IMR-90 (cell line): ENCODE data around the gene UGT1A3. TPM values are rescaled to one million over a fixed set of nuclear protein-coding genes. Genes with fewer than 3 reads are reported as not detected.

Source experiments
- ATAC-seq: fragments of 200-7000 bp; cut with Tn5 transposase; 2 replicates; pipeline ENCODE4 v1.9.1; 2020; ENCODE audit warnings: low read depth, mild to moderate bottlenecking, moderate library complexity
- BruUV-seq: library from RNA; stranded (reverse); fragments of 400-500 nt; replicated peaks from 2 replicates; lab custom pipeline; 2021; lab: Mats Ljungman, UMichigan
- CTCF ChIA-PET: fragments of 300-600 bp; formaldehyde crosslinking; extraction: SDS; loops from one replicate; lab custom pipeline; 2021; ENCODE audit warnings: antibody characterized with exemption; lab: Yijun Ruan, JAX
- POLR2A ChIA-PET: fragments of 300-600 bp; sonication (Branson Sonifier 250); formaldehyde crosslinking; loops from one replicate; lab custom pipeline; 2022; ENCODE audit warnings: antibody characterized with exemption; ENCODE audit not compliant: unreplicated experiment; lab: Charles Lee
- DNase-seq: peaks from one replicate; pipeline ENCODE4 v3.0.0; 2013
- H2AFZ ChIP-seq: replicated peaks from 2 replicates; pipeline ENCODE3; 2013; ENCODE audit warnings: low read length, mild to moderate bottlenecking; ENCODE audit not compliant: poor library complexity
- H2AK5ac ChIP-seq: 2 replicates; pipeline ENCODE4 v1.6.1; 2013; ENCODE audit warnings: low read depth, low read length, inconsistent platforms
- H2AK9ac ChIP-seq: replicated peaks from 2 replicates; pipeline ENCODE3; 2013; ENCODE audit warnings: mild to moderate bottlenecking, low read depth, low read length, moderate library complexity; ENCODE audit not compliant: poor library complexity
- H2BK120ac ChIP-seq: 2 replicates; pipeline ENCODE4 v1.6.1; 2013; ENCODE audit warnings: low read depth, low read length, inconsistent platforms
- H2BK15ac ChIP-seq: 3 replicates; pipeline ENCODE4 v1.6.1; 2013; ENCODE audit warnings: low read depth, low read length, inconsistent platforms
- H2BK20ac ChIP-seq: 2 replicates; pipeline ENCODE4 v1.6.1; 2013; ENCODE audit warnings: low read depth, mild to moderate bottlenecking, inconsistent platforms, low read length, moderate library complexity
- H2BK5ac ChIP-seq: 2 replicates; pipeline ENCODE4 v1.6.1; 2013; ENCODE audit warnings: mild to moderate bottlenecking, low read depth, low read length, inconsistent platforms; ENCODE audit not compliant: poor library complexity, severe bottlenecking
- H3K14ac ChIP-seq: replicated peaks from 2 replicates; pipeline ENCODE4 v1.6.1; 2013; ENCODE audit warnings: low read depth, low read length, inconsistent platforms
- H3K18ac ChIP-seq: 2 replicates; pipeline ENCODE4 v1.6.1; 2013; ENCODE audit warnings: low read depth, low read length, control low read depth
- H3K23ac ChIP-seq: 2 replicates; pipeline ENCODE4 v1.6.1; 2013; ENCODE audit warnings: low read depth, low read length, inconsistent platforms
- H3K27ac ChIP-seq: 2 replicates; pipeline ENCODE4 v1.5.1; 2013; ENCODE audit warnings: mild to moderate bottlenecking, control low read depth, low read length; ENCODE audit not compliant: insufficient read depth
- H3K27me3 ChIP-seq: 2 replicates; pipeline ENCODE4 v1.6.1; 2013; ENCODE audit warnings: low read length; ENCODE audit not compliant: control insufficient read depth, insufficient read depth
- H3K36me3 ChIP-seq: 2 replicates; pipeline ENCODE4 v1.6.1; 2013; ENCODE audit warnings: low read length, mixed read lengths; ENCODE audit not compliant: control insufficient read depth, insufficient read depth
- H3K4ac ChIP-seq: 2 replicates; pipeline ENCODE4 v1.6.1; 2013; ENCODE audit warnings: low read depth, low read length, inconsistent platforms
- H3K4me1 ChIP-seq: 2 replicates; pipeline ENCODE4 v1.6.1; 2013; ENCODE audit warnings: low read length, mixed read lengths; ENCODE audit not compliant: control insufficient read depth, insufficient read depth
- H3K4me2 ChIP-seq: 2 replicates; pipeline ENCODE4 v1.6.1; 2013; ENCODE audit warnings: low read depth, mild to moderate bottlenecking, control low read depth, low read length, moderate library complexity
- H3K4me3 ChIP-seq: 2 replicates; pipeline ENCODE4 v1.5.1; 2013; ENCODE audit warnings: low read depth, mild to moderate bottlenecking, control low read depth, low read length, moderate library complexity; ENCODE audit not compliant: insufficient read depth
- H3K56ac ChIP-seq: 2 replicates; pipeline ENCODE4 v1.6.1; 2013; ENCODE audit warnings: low read length, inconsistent platforms; ENCODE audit not compliant: insufficient read depth; ENCODE audit errors: extremely low read depth
- H3K79me1 ChIP-seq, 2 experiments: 2 replicates each; pipeline ENCODE4 v1.6.1; 2013; ENCODE audit warnings: low read length in 2 of 2, inconsistent platforms in 1 of 2, low read depth in 1 of 2
- H3K9ac ChIP-seq: 2 replicates; pipeline ENCODE4 v1.6.1; 2013; ENCODE audit warnings: low read depth, low read length, control low read depth
- H3K9me1 ChIP-seq: 2 replicates; pipeline ENCODE4 v1.6.1; 2013; ENCODE audit warnings: low read length, inconsistent platforms; ENCODE audit not compliant: insufficient read depth
- H3K9me3 ChIP-seq: 2 replicates; pipeline ENCODE4 v1.6.1; 2013; ENCODE audit warnings: low read length; ENCODE audit not compliant: control insufficient read depth, insufficient read depth
- H4K20me1 ChIP-seq: 2 replicates; pipeline ENCODE4 v1.6.1; 2013; ENCODE audit warnings: low read length, inconsistent platforms; ENCODE audit not compliant: insufficient read depth
- H4K5ac ChIP-seq: 2 replicates; pipeline ENCODE4 v1.6.1; 2013; ENCODE audit warnings: mild to moderate bottlenecking, low read depth, low read length, control low read depth
- H4K8ac ChIP-seq, 2 experiments: 2 replicates each; pipeline ENCODE4 v1.6.1; 2013; ENCODE audit warnings: low read depth in 2 of 2, low read length in 2 of 2, control low read depth in 1 of 2, inconsistent platforms in 1 of 2
- H4K91ac ChIP-seq: 2 replicates; pipeline ENCODE4 v1.6.1; 2013; ENCODE audit warnings: low read depth, low read length, inconsistent platforms; ENCODE audit not compliant: insufficient read depth
- CEBPB ChIP-seq: IDR thresholded peaks from 2 replicates; pipeline ENCODE4 v1.6.1; 2012; ENCODE audit warnings: low read depth, low read length, improper control_type of control experiment
- FOS ChIP-seq: fragments of 150-350 bp; IDR thresholded peaks from 2 replicates; pipeline ENCODE4 v1.6.1; 2016; ENCODE audit warnings: low read depth, low read length
- POLR2A ChIP-seq: IDR thresholded peaks from 2 replicates; pipeline ENCODE4 v1.6.1; 2012; ENCODE audit warnings: mild to moderate bottlenecking, low read depth, low read length
- WGBS, 2 experiments: methylation state at CpG; one replicate each; pipeline versions ENCODE4 v1.1.5 to v1.1.7; 2013; ENCODE audit warnings: missing lambda C conversion rate in 2 of 2; ENCODE audit not compliant: insufficient read length in 1 of 2; ENCODE audit errors: extremely low coverage in 2 of 2; 5-methylcytosine and 5-hydroxymethylcytosine counted together
- dilution Hi-C: fragments of 300-500 bp; cut with HindIII; formaldehyde crosslinking; loops from one replicate; pipeline ENCODE4 v1.14.3; 2018; ENCODE audit warnings: low sequenced_read_pairs; ENCODE audit not compliant: unreplicated experiment
- in situ Hi-C: fragments of 300-500 bp; cut with MboI; formaldehyde crosslinking; loops from 3 replicates; pipeline ENCODE4 v1.14.3; 2019; ENCODE audit warnings: low sequenced_read_pairs, inconsistent platforms, mixed read lengths
- intact Hi-C: fragments of 100-400 bp; cut with micrococcal nuclease; formaldehyde crosslinking; loops from 2 replicates; pipeline ENCODE4 v1.10.0; 2022
- polyA plus RNA-seq, 3 experiments: library from polyadenylated mRNA; depleted of rRNA; stranded (reverse); fragments of >200 nt; gene quantifications; 2 replicates each; pipeline ENCODE4 v1.2.3, GENCODE V29; 2012; ENCODE audit warnings: low replicate concordance in 1 of 3
- total RNA-seq: library from RNA; depleted of rRNA; stranded (reverse); fragments of >200 nt; gene quantifications from 2 replicates; pipeline ENCODE4 v1.2.3, GENCODE V29; 2012
- TF ChIP-seq, protein P1 (sequence below): fragments of 150-350 bp; IDR thresholded peaks from 2 replicates; pipeline ENCODE4 v1.6.1; 2017; ENCODE audit warnings: mild to moderate bottlenecking, antibody characterized with exemption, low read length, low read depth

The UGT1A3 gene
- total and polyA plus RNA-seq, 2 of the 4 experiments (the other 2 are of a cell fraction), result not detected

DNA sequence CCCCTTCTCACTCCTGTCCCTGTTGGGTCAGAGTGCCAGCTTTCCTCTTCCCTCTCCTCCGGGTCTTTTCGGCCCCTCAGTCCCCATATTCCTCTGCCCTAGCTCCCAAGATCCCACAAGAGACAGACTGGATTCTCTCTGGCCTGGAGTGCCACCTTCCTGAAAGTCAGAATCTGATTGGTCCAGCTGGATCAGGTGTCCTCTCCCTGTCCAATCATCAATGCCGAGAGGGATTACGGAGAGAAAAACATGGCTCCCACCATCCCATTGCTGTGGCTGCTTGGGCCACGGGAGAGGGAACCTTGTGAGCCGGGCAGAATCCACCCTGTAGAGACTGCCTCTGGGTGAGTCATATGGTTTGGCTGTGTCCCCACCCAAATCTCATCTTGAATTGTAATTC lies 46.6 kb downstream of the UGT1A3 start:
- no peak overlapping the region for H3K27ac ChIP-seq
- H4K20me1 ChIP-seq, result no peaks in the 10 kb centered on the region
- POLR2A ChIA-PET, result no interaction called here
- dilution Hi-C loops, result no loop called here
- WGBS, 2 experiments, result no CpG with 5 or more reads among the region's 6 CpGs
- ATAC-seq (no peak), DNase-seq (no peak)
- H2BK20ac ChIP-seq, result no peak overlapping the region
- H3K14ac ChIP-seq, result no peak overlapping the region
- no peak overlapping the region for H4K91ac ChIP-seq
- H3K23ac ChIP-seq, result no peak overlapping the region
- H3K9ac ChIP-seq, result no peak overlapping the region
- in situ Hi-C loops, result no loop called here
- no peak overlapping the region for H4K5ac ChIP-seq
- BruUV-seq, result no TSS peak
- H3K79me1 ChIP-seq, result no peaks in the 10 kb centered on the region
- H3K56ac ChIP-seq, result no peak overlapping the region
- no peak overlapping the region for H3K4me3 ChIP-seq
- no peak overlapping the region for H2AK5ac ChIP-seq
- H3K36me3 ChIP-seq, result no peaks in the 10 kb centered on the region
- no peak overlapping the region for H2BK120ac ChIP-seq
- peaks cover 3% of the 10 kb centered on the region; the same call in 1 of the 2 replicates for H3K9me3 ChIP-seq
- no peak overlapping the region for H2BK5ac ChIP-seq
- H2AFZ ChIP-seq, result no peak overlapping the region
- no peak overlapping the region for H4K8ac ChIP-seq
- H3K4me1 ChIP-seq, result no peaks in the 10 kb centered on the region
- TF ChIP-seq POLR2A (no peak), FOS (no peak), CEBPB (no peak)
- TF ChIP-seq, protein P1, sequence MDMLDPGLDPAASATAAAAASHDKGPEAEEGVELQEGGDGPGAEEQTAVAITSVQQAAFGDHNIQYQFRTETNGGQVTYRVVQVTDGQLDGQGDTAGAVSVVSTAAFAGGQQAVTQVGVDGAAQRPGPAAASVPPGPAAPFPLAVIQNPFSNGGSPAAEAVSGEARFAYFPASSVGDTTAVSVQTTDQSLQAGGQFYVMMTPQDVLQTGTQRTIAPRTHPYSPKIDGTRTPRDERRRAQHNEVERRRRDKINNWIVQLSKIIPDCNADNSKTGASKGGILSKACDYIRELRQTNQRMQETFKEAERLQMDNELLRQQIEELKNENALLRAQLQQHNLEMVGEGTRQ, result peak; percentile 14; the same call in 1 of the 2 replicates
- H2BK15ac ChIP-seq, result no peak overlapping the region
- no peaks in the 10 kb centered on the region for H3K27me3 ChIP-seq
- H3K4me2 ChIP-seq, result no peak overlapping the region
- no peak overlapping the region for H2AK9ac ChIP-seq
- H3K9me1 ChIP-seq, result no peaks in the 10 kb centered on the region
- no peak overlapping the region for H3K18ac ChIP-seq
- CTCF ChIA-PET, result no interaction called here
- no peak overlapping the region for H3K4ac ChIP-seq
- intact Hi-C loops, result no loop called here
